ENCODE measurements around the gene PLA2G15. TPM values are rescaled to one million over a fixed set of nuclear protein-coding genes. Genes with fewer than 3 reads are reported as not detected.
A peak's percentile ranks its signal among the peaks of the same experiment; 100 is the strongest.

The PLA2G15 gene
- total and polyA plus RNA-seq, 4 donors, result 14.8 to 26.5 (median 22.8) TPM

GRCh38 chr16:68219725-68220351, 25.3 kb upstream of the PLA2G15 start:
- Histone ChIP-seq H3K4me1 (ENCODE audit: control insufficient read depth, insufficient read depth, low read length) (no peaks in the 10 kb centered on the region), H3K27ac (ENCODE audit: low read depth, low read length) (no peak overlapping the region), H3K4me3 (ENCODE audit: low read depth, low read length) (no peak overlapping the region), H3K36me3 (ENCODE audit: control insufficient read depth, insufficient read depth, low read length) (no peaks in the 10 kb centered on the region), H3K9me3 (ENCODE audit: control insufficient read depth, insufficient read depth, low read length) (no peaks in the 10 kb centered on the region), H3K27me3 (ENCODE audit: control insufficient read depth, insufficient read depth, low read length) (no peaks in the 10 kb centered on the region)
- DNase-seq (ENCODE audit: low read depth in 4 of 6, low spot score in 6 of 6), result no peak
- WGBS (ENCODE audit: insufficient coverage), result 94% methylated on average over 3 of the region's 6 CpGs

GRCh38 chr16:68223072-68223471, 22.1 kb upstream of the PLA2G15 start:
- WGBS (ENCODE audit: insufficient coverage), result no CpG with 5 or more reads among the region's 1 CpG
- Histone ChIP-seq H3K36me3 (ENCODE audit: control insufficient read depth, insufficient read depth, low read length) (no peaks in the 10 kb centered on the region), H3K4me1 (ENCODE audit: control insufficient read depth, insufficient read depth, low read length) (no peaks in the 10 kb centered on the region), H3K4me3 (ENCODE audit: low read depth, low read length) (no peak overlapping the region), H3K27me3 (ENCODE audit: control insufficient read depth, insufficient read depth, low read length) (no peaks in the 10 kb centered on the region), H3K27ac (ENCODE audit: low read depth, low read length) (no peak overlapping the region), H3K9me3 (ENCODE audit: control insufficient read depth, insufficient read depth, low read length) (no peaks in the 10 kb centered on the region)
- no peak for DNase-seq (ENCODE audit: low read depth in 4 of 6, low spot score in 6 of 6)

- Histone ChIP-seq H3K9me3 (ENCODE audit: control insufficient read depth, insufficient read depth, low read length) (no peaks in the 10 kb centered on the region), H3K27me3 (ENCODE audit: control insufficient read depth, insufficient read depth, low read length) (no peaks in the 10 kb centered on the region), H3K36me3 (ENCODE audit: control insufficient read depth, insufficient read depth, low read length) (peaks cover 12% of the 10 kb centered on the region), H3K27ac (ENCODE audit: low read depth, low read length) (no peak overlapping the region), H3K4me1 (ENCODE audit: control insufficient read depth, insufficient read depth, low read length) (no peaks in the 10 kb centered on the region), H3K4me3 (ENCODE audit: low read depth, low read length) (no peak overlapping the region)
- WGBS (ENCODE audit: insufficient coverage), result 100% methylated on average over 1 of the region's 4 CpGs
- no peak for DNase-seq (ENCODE audit: low read depth in 4 of 6, low spot score in 6 of 6)
Observed at GRCh38 chr16:68226116-68226515, 19.1 kb upstream of the PLA2G15 start.

- Histone ChIP-seq H3K4me3 (ENCODE audit: low read depth, low read length) (no peak overlapping the region), H3K9me3 (ENCODE audit: control insufficient read depth, insufficient read depth, low read length) (no peaks in the 10 kb centered on the region), H3K27me3 (ENCODE audit: control insufficient read depth, insufficient read depth, low read length) (no peaks in the 10 kb centered on the region), H3K27ac (ENCODE audit: low read depth, low read length) (no peak overlapping the region), H3K36me3 (ENCODE audit: control insufficient read depth, insufficient read depth, low read length) (peaks cover 24% of the 10 kb centered on the region), H3K4me1 (ENCODE audit: control insufficient read depth, insufficient read depth, low read length) (no peaks in the 10 kb centered on the region)
- 93% methylated on average over 2 of the region's 3 CpGs for WGBS (ENCODE audit: insufficient coverage)
- DNase-seq (ENCODE audit: low read depth in 4 of 6, low spot score in 6 of 6), result no peak
Observed at GRCh38 chr16:68227183-68227793, 17.9 kb upstream of the PLA2G15 start.

GRCh38 chr16:68227850-68228553, 17.2 kb upstream of the PLA2G15 start:
- WGBS (ENCODE audit: insufficient coverage), result 71% methylated on average over 2 of the region's 2 CpGs
- Histone ChIP-seq H3K27ac (ENCODE audit: low read depth, low read length) (no peak overlapping the region), H3K9me3 (ENCODE audit: control insufficient read depth, insufficient read depth, low read length) (no peaks in the 10 kb centered on the region), H3K36me3 (ENCODE audit: control insufficient read depth, insufficient read depth, low read length) (peaks cover 26% of the 10 kb centered on the region), H3K4me3 (ENCODE audit: low read depth, low read length) (no peak overlapping the region), H3K27me3 (ENCODE audit: control insufficient read depth, insufficient read depth, low read length) (no peaks in the 10 kb centered on the region), H3K4me1 (ENCODE audit: control insufficient read depth, insufficient read depth, low read length) (no peaks in the 10 kb centered on the region)
- DNase-seq (ENCODE audit: low read depth in 4 of 6, low spot score in 6 of 6), result no peak

GRCh38 chr16:68228652-68229051, 16.5 kb upstream of the PLA2G15 start:
- Histone ChIP-seq H3K36me3 (ENCODE audit: control insufficient read depth, insufficient read depth, low read length) (peaks cover 26% of the 10 kb centered on the region), H3K4me3 (ENCODE audit: low read depth, low read length) (no peak overlapping the region), H3K9me3 (ENCODE audit: control insufficient read depth, insufficient read depth, low read length) (no peaks in the 10 kb centered on the region), H3K27ac (ENCODE audit: low read depth, low read length) (no peak overlapping the region), H3K4me1 (ENCODE audit: control insufficient read depth, insufficient read depth, low read length) (no peaks in the 10 kb centered on the region), H3K27me3 (ENCODE audit: control insufficient read depth, insufficient read depth, low read length) (no peaks in the 10 kb centered on the region)
- WGBS (ENCODE audit: insufficient coverage), result no CpG with 5 or more reads among the region's 3 CpGs
- no peak for DNase-seq (ENCODE audit: low read depth in 4 of 6, low spot score in 6 of 6)

- Histone ChIP-seq H3K27ac (ENCODE audit: low read depth, low read length) (no peak overlapping the region), H3K4me3 (ENCODE audit: low read depth, low read length) (no peak overlapping the region), H3K36me3 (ENCODE audit: control insufficient read depth, insufficient read depth, low read length) (peaks cover 26% of the 10 kb centered on the region), H3K4me1 (ENCODE audit: control insufficient read depth, insufficient read depth, low read length) (no peaks in the 10 kb centered on the region), H3K9me3 (ENCODE audit: control insufficient read depth, insufficient read depth, low read length) (no peaks in the 10 kb centered on the region), H3K27me3 (ENCODE audit: control insufficient read depth, insufficient read depth, low read length) (peaks cover 6% of the 10 kb centered on the region)
- DNase-seq (ENCODE audit: low read depth in 4 of 6, low spot score in 6 of 6), result peak in 5 of 6 donors; percentile 12 to 89 (median 59)
- 76% methylated on average over 4 of the region's 4 CpGs for WGBS (ENCODE audit: insufficient coverage)
Observed at GRCh38 chr16:68229431-68230175, 15.6 kb upstream of the PLA2G15 start.

- 95% methylated on average over 9 of the region's 9 CpGs for WGBS (ENCODE audit: insufficient coverage)
- no peaks in the 10 kb centered on the region for H3K9me3 ChIP-seq (ENCODE audit: control insufficient read depth, insufficient read depth, low read length)
- peaks cover 11% of the 10 kb centered on the region for H3K27me3 ChIP-seq (ENCODE audit: control insufficient read depth, insufficient read depth, low read length)
- H3K27ac ChIP-seq (ENCODE audit: low read depth, low read length), result no peak overlapping the region
- H3K4me1 ChIP-seq (ENCODE audit: control insufficient read depth, insufficient read depth, low read length), result peaks cover 3% of the 10 kb centered on the region
- peaks cover 26% of the 10 kb centered on the region for H3K36me3 ChIP-seq (ENCODE audit: control insufficient read depth, insufficient read depth, low read length)
- H3K4me3 ChIP-seq (ENCODE audit: low read depth, low read length), result no peak overlapping the region
- no peak for DNase-seq (ENCODE audit: low read depth in 4 of 6, low spot score in 6 of 6)
Observed at GRCh38 chr16:68230176-68230571, 15.0 kb upstream of the PLA2G15 start.

GRCh38 chr16:68230956-68231355, 14.2 kb upstream of the PLA2G15 start:
- peaks cover 26% of the 10 kb centered on the region for H3K36me3 ChIP-seq (ENCODE audit: control insufficient read depth, insufficient read depth, low read length)
- WGBS (ENCODE audit: insufficient coverage), result 96% methylated on average over 10 of the region's 12 CpGs
- no peak overlapping the region for H3K4me3 ChIP-seq (ENCODE audit: low read depth, low read length)
- H3K4me1 ChIP-seq (ENCODE audit: control insufficient read depth, insufficient read depth, low read length), result peaks cover 9% of the 10 kb centered on the region
- DNase-seq (ENCODE audit: low read depth in 4 of 6, low spot score in 6 of 6), result no peak
- H3K27me3 ChIP-seq (ENCODE audit: control insufficient read depth, insufficient read depth, low read length), result peaks cover 18% of the 10 kb centered on the region
- no peak overlapping the region for H3K27ac ChIP-seq (ENCODE audit: low read depth, low read length)
- no peaks in the 10 kb centered on the region for H3K9me3 ChIP-seq (ENCODE audit: control insufficient read depth, insufficient read depth, low read length)
